Mesendoderm (in vitro differentiated cells): ENCODE results near the gene TIMM22.
A peak's percentile ranks its signal among the peaks of the same experiment; 100 is the strongest.

Experiments
- DNase-seq: peaks from one replicate; pipeline ENCODE4 v3.0.0; 2013
- H2AK5ac ChIP-seq: 2 replicates; pipeline ENCODE4 v1.6.1; 2013; ENCODE audit warnings: low read length, inconsistent platforms
- H2BK120ac ChIP-seq: 2 replicates; pipeline ENCODE4 v1.6.1; 2013; ENCODE audit warnings: low read depth, mild to moderate bottlenecking, low read length, moderate library complexity, mixed read lengths
- H2BK15ac ChIP-seq: replicated peaks from 2 replicates; pipeline ENCODE4 v1.6.1; 2013; ENCODE audit warnings: low read depth, mild to moderate bottlenecking, moderate library complexity
- H2BK5ac ChIP-seq: 2 replicates; pipeline ENCODE4 v1.6.1; 2013; ENCODE audit warnings: low read length, inconsistent platforms
- H3K18ac ChIP-seq: 2 replicates; pipeline ENCODE4 v1.6.1; 2013; ENCODE audit warnings: mild to moderate bottlenecking, low read length, mixed read lengths
- H3K23ac ChIP-seq: one replicate; pipeline ENCODE4 v1.6.1; 2013; ENCODE audit warnings: low read length
- H3K27ac ChIP-seq: 2 replicates; pipeline ENCODE4 v1.5.1; 2013; ENCODE audit warnings: low read depth, mild to moderate bottlenecking, inconsistent platforms, low read length, moderate library complexity
- H3K27me3 ChIP-seq: 2 replicates; pipeline ENCODE4 v1.6.1; 2013; ENCODE audit warnings: low read length, control low read depth, mild to moderate bottlenecking, inconsistent platforms; ENCODE audit not compliant: insufficient read depth, poor library complexity
- H3K36me3 ChIP-seq: 2 replicates; pipeline ENCODE4 v1.6.1; 2013; ENCODE audit warnings: low read length, inconsistent platforms; ENCODE audit not compliant: control insufficient read depth, insufficient read depth
- H3K4ac ChIP-seq: one replicate; pipeline ENCODE4 v1.6.1; 2013; ENCODE audit warnings: low read depth, mild to moderate bottlenecking, low read length, moderate library complexity
- H3K4me1 ChIP-seq: 2 replicates; pipeline ENCODE4 v1.6.1; 2013; ENCODE audit warnings: low read depth, low read length, inconsistent platforms; ENCODE audit not compliant: control insufficient read depth
- H3K4me2 ChIP-seq: 2 replicates; pipeline ENCODE4 v1.6.1; 2013; ENCODE audit warnings: low read length
- H3K4me3 ChIP-seq: 2 replicates; pipeline ENCODE4 v1.5.1; 2013; ENCODE audit warnings: mild to moderate bottlenecking, low read length
- H3K56ac ChIP-seq: one replicate; pipeline ENCODE4 v1.6.1; 2013; ENCODE audit warnings: low read length
- H3K79me1 ChIP-seq: 2 replicates; pipeline ENCODE4 v1.6.1; 2013; ENCODE audit warnings: low read length, inconsistent platforms
- H3K79me2 ChIP-seq: 2 replicates; pipeline ENCODE4 v1.6.1; 2013; ENCODE audit warnings: mild to moderate bottlenecking, low read length; ENCODE audit not compliant: control insufficient read depth, insufficient read depth
- H3K9ac ChIP-seq: 2 replicates; pipeline ENCODE4 v1.6.1; 2013; ENCODE audit warnings: low read length, inconsistent platforms
- H4K5ac ChIP-seq: one replicate; pipeline ENCODE4 v1.6.1; 2013; ENCODE audit warnings: low read length
- H4K8ac ChIP-seq: one replicate; pipeline ENCODE4 v1.6.1; 2013; ENCODE audit warnings: low read depth, mild to moderate bottlenecking, control low read depth, low read length, moderate library complexity
- WGBS: extraction: QIAGEN DNeasy Blood & Tissue Kit; methylation state at CpG from one replicate; pipeline ENCODE4 v1.1.7; 2013; ENCODE audit warnings: low lambda C conversion rate, missing lambda C conversion rate; ENCODE audit not compliant: insufficient coverage; ENCODE audit errors: extremely low coverage; 5-methylcytosine and 5-hydroxymethylcytosine counted together

The TIMM22 gene

GRCh38 chr17:962166-962565 is 34.8 kb upstream of the TIMM22 start:
- Histone ChIP-seq H3K79me1 (peaks cover 9% of the 10 kb centered on the region), H2AK5ac (no peak overlapping the region), H4K5ac (no peak overlapping the region), H3K4me1 (peaks cover 17% of the 10 kb centered on the region), H2BK5ac (no peak overlapping the region), H3K79me2 (peaks cover 82% of the 10 kb centered on the region), H3K27ac (no peak overlapping the region), H3K9ac (no peak overlapping the region), H3K4me3 (no peak overlapping the region), H3K18ac (no peak overlapping the region), H3K56ac (no peak overlapping the region), H4K8ac (no peak overlapping the region), H3K4ac (no peak overlapping the region), H3K27me3 (no peaks in the 10 kb centered on the region), H3K36me3 (no peaks in the 10 kb centered on the region), H2BK15ac (no peak overlapping the region), H3K23ac (no peak overlapping the region), H2BK120ac (no peak overlapping the region), H3K4me2 (no peak overlapping the region)
- DNase-seq: no peak
- WGBS: no CpG with 5 or more reads among the region's 8 CpGs

GRCh38 chr17:962670-963069 is 34.3 kb upstream of the TIMM22 start:
- Histone ChIP-seq H4K8ac (no peak overlapping the region), H2BK15ac (no peak overlapping the region), H4K5ac (no peak overlapping the region), H3K23ac (peak overlapping the region; percentile 11), H3K18ac (peak overlapping the region; percentile 68), H2BK120ac (peak overlapping the region; percentile 64), H3K27me3 (no peaks in the 10 kb centered on the region), H3K9ac (peak overlapping the region; percentile 10), H3K4ac (peak overlapping the region; percentile 41), H3K36me3 (no peaks in the 10 kb centered on the region), H3K4me2 (no peak overlapping the region), H3K79me2 (peaks cover 82% of the 10 kb centered on the region), H3K79me1 (peaks cover 9% of the 10 kb centered on the region), H3K56ac (peak overlapping the region; percentile 49), H3K4me3 (no peak overlapping the region), H2AK5ac (no peak overlapping the region), H2BK5ac (no peak overlapping the region), H3K27ac (peak overlapping the region; percentile 11), H3K4me1 (peaks cover 17% of the 10 kb centered on the region)
- DNase-seq: no peak
- WGBS: no CpG with 5 or more reads among the region's 11 CpGs

GRCh38 chr17:964876-965275 is 32.1 kb upstream of the TIMM22 start:
- no peaks in the 10 kb centered on the region for H3K36me3 ChIP-seq
- H3K9ac ChIP-seq: peak overlapping the region; percentile 72
- peak overlapping the region; percentile 97 for H2BK5ac ChIP-seq
- peak overlapping the region; percentile 72 for H3K4ac ChIP-seq
- peak overlapping the region; percentile 30 for H2BK120ac ChIP-seq
- H3K79me2 ChIP-seq: peaks cover 88% of the 10 kb centered on the region
- no CpG with 5 or more reads among the region's 14 CpGs for WGBS
- H3K56ac ChIP-seq: peak overlapping the region; percentile 91
- H3K4me1 ChIP-seq: peaks cover 24% of the 10 kb centered on the region
- H2AK5ac ChIP-seq: peak overlapping the region; percentile 35
- peak overlapping the region; percentile 10 for H3K4me2 ChIP-seq
- peaks cover 2% of the 10 kb centered on the region for H3K79me1 ChIP-seq
- no peak overlapping the region for H3K4me3 ChIP-seq
- DNase-seq: no peak
- H3K18ac ChIP-seq: peak overlapping the region; percentile 13
- no peak overlapping the region for H2BK15ac ChIP-seq
- no peaks in the 10 kb centered on the region for H3K27me3 ChIP-seq
- peak overlapping the region; percentile 72 for H4K5ac ChIP-seq
- H3K27ac ChIP-seq: peak overlapping the region; percentile 92
- no peak overlapping the region for H4K8ac ChIP-seq
- peak overlapping the region; percentile 90 for H3K23ac ChIP-seq

GRCh38 chr17:965311-965989 is 31.5 kb upstream of the TIMM22 start:
- Histone ChIP-seq H2BK120ac (no peak overlapping the region), H3K27ac (peak overlapping the region; percentile 92), H2AK5ac (no peak overlapping the region), H2BK5ac (peak overlapping the region; percentile 97), H2BK15ac (no peak overlapping the region), H3K4ac (peak overlapping the region; percentile 72), H4K8ac (no peak overlapping the region), H4K5ac (peak overlapping the region; percentile 72), H3K79me1 (peaks cover 2% of the 10 kb centered on the region), H3K27me3 (no peaks in the 10 kb centered on the region), H3K4me1 (peaks cover 28% of the 10 kb centered on the region), H3K56ac (peak overlapping the region; percentile 91), H3K4me2 (peak overlapping the region; percentile 10), H3K36me3 (no peaks in the 10 kb centered on the region), H3K4me3 (no peak overlapping the region), H3K9ac (peak overlapping the region; percentile 72), H3K23ac (no peak overlapping the region), H3K79me2 (peaks cover 89% of the 10 kb centered on the region), H3K18ac (peak overlapping the region; percentile 13)
- no CpG with 5 or more reads among the region's 12 CpGs for WGBS
- peak; percentile 99 for DNase-seq

GRCh38 chr17:967122-967521 is 29.8 kb upstream of the TIMM22 start:
- Histone ChIP-seq H4K8ac (no peak overlapping the region), H3K9ac (no peak overlapping the region), H2BK15ac (no peak overlapping the region), H2AK5ac (no peak overlapping the region), H3K18ac (peak overlapping the region; percentile 44), H3K79me2 (peaks cover 91% of the 10 kb centered on the region), H3K4ac (no peak overlapping the region), H3K4me1 (peaks cover 28% of the 10 kb centered on the region), H2BK120ac (no peak overlapping the region), H3K36me3 (no peaks in the 10 kb centered on the region), H3K56ac (no peak overlapping the region), H3K27me3 (no peaks in the 10 kb centered on the region), H3K4me2 (no peak overlapping the region), H3K23ac (no peak overlapping the region), H3K79me1 (peaks cover 2% of the 10 kb centered on the region), H3K4me3 (no peak overlapping the region), H4K5ac (no peak overlapping the region), H2BK5ac (no peak overlapping the region), H3K27ac (peak overlapping the region; percentile 9)
- DNase-seq: no peak
- WGBS: no CpG with 5 or more reads among the region's 9 CpGs
